HepG2 (cell line): ENCODE results near the gene ARHGEF4. TPM values are rescaled to one million over a fixed set of nuclear protein-coding genes. Genes with fewer than 3 reads are reported as not detected.
A peak's percentile ranks its signal among the peaks of the same experiment; 100 is the strongest.

Source experiments
- AFF4 ChIP-seq: sonication (generic); formaldehyde crosslinking; IDR thresholded peaks from 2 replicates; pipeline ENCODE4 v1.4.0; 2020; ENCODE audit warnings: missing genetic modification reagents
- ARNT ChIP-seq: fragments of 450-650 bp; IDR thresholded peaks from 2 replicates; pipeline ENCODE4 v1.6.1; 2017
- BORCS8-MEF2B ChIP-seq: sonication (generic); formaldehyde crosslinking; IDR thresholded peaks from 2 replicates; pipeline ENCODE4 v1.8.0; 2022; ENCODE audit warnings: mild to moderate bottlenecking, missing genetic modification reagents
- CENPBD1 ChIP-seq: sonication (generic); formaldehyde crosslinking; IDR thresholded peaks from 2 replicates; pipeline ENCODE4 v1.8.0; 2022; ENCODE audit warnings: missing genetic modification reagents, low read depth, mild to moderate bottlenecking, borderline replicate concordance
- DMAP1 ChIP-seq: IDR thresholded peaks from 2 replicates; pipeline ENCODE4 v1.6.1; 2016
- E2F2 ChIP-seq: sonication (generic); formaldehyde crosslinking; IDR thresholded peaks from 2 replicates; pipeline ENCODE4 v1.4.0; 2020; ENCODE audit warnings: missing genetic modification reagents, borderline replicate concordance
- ETS1 ChIP-seq: sonication (generic); formaldehyde crosslinking; IDR thresholded peaks from 2 replicates; pipeline ENCODE4 v1.4.0; 2020; ENCODE audit warnings: missing genetic modification reagents
- MTERF4 ChIP-seq: sonication (generic); formaldehyde crosslinking; IDR thresholded peaks from 2 replicates; pipeline ENCODE4 v1.8.0; 2023; ENCODE audit warnings: mild to moderate bottlenecking, missing genetic modification reagents
- MTF1 ChIP-seq: sonication (generic); formaldehyde crosslinking; IDR thresholded peaks from 2 replicates; pipeline ENCODE4 v1.5.0; 2020; ENCODE audit warnings: missing genetic modification reagents
- MTF2 ChIP-seq: sonication (generic); formaldehyde crosslinking; IDR thresholded peaks from 2 replicates; pipeline ENCODE4 v1.5.0; 2020; ENCODE audit warnings: missing genetic modification reagents, borderline replicate concordance
- NFE2 ChIP-seq: sonication (generic); formaldehyde crosslinking; IDR thresholded peaks from 2 replicates; pipeline ENCODE4 v1.4.0; 2020; ENCODE audit warnings: missing genetic modification reagents
- POGZ ChIP-seq: sonication (generic); formaldehyde crosslinking; IDR thresholded peaks from 2 replicates; pipeline ENCODE4 v1.4.0; 2020; ENCODE audit warnings: mild to moderate bottlenecking, missing genetic modification reagents
- RAD51 ChIP-seq: fragments of 450-650 bp; IDR thresholded peaks from 2 replicates; pipeline ENCODE4 v1.6.1; 2016; ENCODE audit warnings: borderline replicate concordance
- SATB2 ChIP-seq: sonication (generic); formaldehyde crosslinking; IDR thresholded peaks from 2 replicates; pipeline ENCODE4 v1.5.0; 2020; ENCODE audit warnings: missing genetic modification reagents
- SNRNP70 ChIP-seq: fragments of 200-400 bp; formaldehyde crosslinking; IDR thresholded peaks from 2 replicates; pipeline ENCODE4 v1.6.1; 2017; ENCODE audit warnings: mild to moderate bottlenecking, low read depth, low read length, moderate library complexity
- TEAD2 ChIP-seq: sonication (generic); formaldehyde crosslinking; IDR thresholded peaks from 2 replicates; pipeline ENCODE4 v1.9.0; 2021; ENCODE audit warnings: missing genetic modification reagents
- THRA ChIP-seq: sonication (generic); formaldehyde crosslinking; IDR thresholded peaks from 2 replicates; pipeline ENCODE4 v1.4.0; 2020; ENCODE audit warnings: missing genetic modification reagents, borderline replicate concordance
- ZNF597 ChIP-seq: sonication (generic); formaldehyde crosslinking; IDR thresholded peaks from 2 replicates; pipeline ENCODE4 v1.5.0; 2020; ENCODE audit warnings: missing genetic modification reagents
- ZNF614 ChIP-seq: IDR thresholded peaks from 2 replicates; pipeline ENCODE4 v1.6.1; 2018; ENCODE audit warnings: missing biosample characterization, missing genetic modification reagents, inconsistent platforms, borderline replicate concordance
- ZNF891 ChIP-seq: sonication (generic); formaldehyde crosslinking; IDR thresholded peaks from 2 replicates; pipeline ENCODE4 v1.5.0; 2020; ENCODE audit warnings: mild to moderate bottlenecking, missing genetic modification reagents
- polyA plus RNA-seq, 8 experiments: library from polyadenylated mRNA; depleted of rRNA in 3 of 8; stranded (reverse) in 7 of 8; unstranded in 1 of 8; fragments of >200 nt; fragmentation: Illumina TruSeq in 4 of 8; extraction: Trizol in 4 of 8; gene quantifications; 2 replicates each; pipeline versions ENCODE4 v1.2.1 to v1.2.3, GENCODE V29; 2011 to 2016; ENCODE audit warnings: low read depth in 4 of 8, missing spikeins in 1 of 8, mixed read lengths in 1 of 8; ENCODE audit not compliant: insufficient read depth in 1 of 8
- total RNA-seq, 5 experiments: library from RNA; depleted of rRNA; stranded (reverse); fragments of >200 nt; fragmentation: Illumina TruSeq; extraction: Trizol; gene quantifications; 2 replicates each; pipeline ENCODE4 v1.2.3, GENCODE V29; 2016; ENCODE audit warnings: low read depth in 1 of 5

ARHGEF4 gene
- total and polyA plus RNA-seq, 2 of the 13 experiments (the other 11 are each of a cell fraction or from before 2014, with no cell fraction given), result 0.11 to 0.13 TPM

- no peak for TF ChIP-seq AFF4
- TF ChIP-seq MTF1, result no peak
- no peak for TF ChIP-seq ARNT
- peak; percentile 78; the same call in 1 of the 2 replicates for TF ChIP-seq MTERF4 (CRISPR knock-in tag)
- peak; percentile 62; the same call in 1 of the 2 replicates for TF ChIP-seq DMAP1 (CRISPR knock-in tag)
- TF ChIP-seq ZNF597 (CRISPR knock-in tag), result no peak
- TF ChIP-seq ZNF891, result 0 out of 2 replicates have a peak, but pooled peaks have one; percentile 46
- peak; percentile 41; the same call in 1 of the 2 replicates for TF ChIP-seq THRA (CRISPR knock-in tag)
- no peak for TF ChIP-seq ZNF614 (CRISPR knock-in tag)
- no peak for TF ChIP-seq TEAD2
- peak; percentile 92 for TF ChIP-seq BORCS8-MEF2B (CRISPR knock-in tag)
- no peak for TF ChIP-seq NFE2 (CRISPR knock-in tag)
- no peak for TF ChIP-seq E2F2 (CRISPR knock-in tag)
- TF ChIP-seq POGZ, result no peak
- no peak for TF ChIP-seq CENPBD1
- no peak for TF ChIP-seq ETS1 (CRISPR knock-in tag)
- 0 out of 2 replicates have a peak, but pooled peaks have one; percentile 20 for TF ChIP-seq SATB2 (CRISPR knock-in tag)
- TF ChIP-seq SNRNP70, result no peak
- no peak for TF ChIP-seq MTF2 (CRISPR knock-in tag)
- no peak for TF ChIP-seq RAD51
Measured at GRCh38 chr2:131093006-131093695, 256.4 kb downstream of the ARHGEF4 start, which contains the start of gene FAM168B (continued).
